Measurements from ENCODE around the gene FOXL2NB.

The FOXL2NB gene

DNA sequence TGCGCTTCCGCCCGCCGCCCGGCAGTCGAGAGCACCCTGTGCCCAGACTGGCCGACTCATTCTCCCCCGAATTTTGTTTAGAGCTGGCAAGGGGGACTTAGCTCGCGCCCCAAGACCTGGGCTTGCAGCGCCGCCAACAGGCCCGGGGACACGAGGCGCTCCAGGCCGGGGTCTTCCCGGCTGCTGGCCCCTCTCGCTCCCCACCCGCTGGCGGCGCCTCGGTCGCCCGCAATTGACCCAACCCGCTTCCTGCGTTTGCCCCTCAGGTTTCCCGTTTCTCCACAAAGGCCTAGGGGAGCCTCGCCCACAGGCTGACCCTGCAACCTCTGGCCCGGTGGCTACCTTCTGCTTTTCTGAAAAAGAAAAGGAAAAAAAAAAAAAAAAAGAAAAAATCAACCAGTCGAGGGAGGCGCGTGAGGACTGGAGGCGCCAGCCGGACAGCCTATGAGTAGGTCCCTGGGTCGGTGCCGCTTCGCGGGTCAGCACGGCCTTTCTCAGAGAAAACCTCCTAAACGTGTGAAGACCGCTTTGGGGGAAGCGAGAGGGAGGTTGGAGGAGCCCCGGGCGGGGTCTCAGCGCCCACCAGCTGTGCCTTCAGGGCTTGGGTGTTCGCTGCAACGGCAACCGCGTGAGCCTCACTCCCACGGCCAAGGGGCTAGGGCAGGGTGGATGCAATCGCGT lies 7.3 kb upstream of the FOXL2NB start:
- no peak overlapping the region for H2AFZ ChIP-seq (ENCODE audit: low read depth)
- H3K4me2 ChIP-seq = no peak overlapping the region
- no peak for TF ChIP-seq CTCF (conservative IDR thresholded peaks at IDR 0.05; ENCODE audit: low read depth, low read length)
- no peaks in the 10 kb centered on the region for H3K79me2 ChIP-seq (ENCODE audit: insufficient read depth, low read depth)
- H4K20me1 ChIP-seq (ENCODE audit: insufficient read depth) = no peaks in the 10 kb centered on the region
- no peak overlapping the region for H3K4me3 ChIP-seq (IDR thresholded peaks at IDR 0.05; ENCODE audit: insufficient read depth, low read depth, low read length)
- H3K27ac ChIP-seq = no peak overlapping the region
- no peaks in the 10 kb centered on the region for H3K27me3 ChIP-seq (ENCODE audit: insufficient read depth, low read depth)
- no peak overlapping the region for H3K9ac ChIP-seq
- H3K4me1 ChIP-seq (ENCODE audit: low read depth, poor library complexity, severe bottlenecking) = peaks cover 7% of the 10 kb centered on the region
- no peaks in the 10 kb centered on the region for H3K36me3 ChIP-seq (ENCODE audit: insufficient read depth)

- H3K27me3 ChIP-seq (ENCODE audit: insufficient read depth, low read depth) = no peaks in the 10 kb centered on the region
- H3K4me3 ChIP-seq (IDR thresholded peaks at IDR 0.05; ENCODE audit: insufficient read depth, low read depth, low read length) = no peak overlapping the region
- H4K20me1 ChIP-seq (ENCODE audit: insufficient read depth) = no peaks in the 10 kb centered on the region
- peaks cover 2% of the 10 kb centered on the region for H3K4me1 ChIP-seq (ENCODE audit: low read depth, poor library complexity, severe bottlenecking)
- no peaks in the 10 kb centered on the region for H3K36me3 ChIP-seq (ENCODE audit: insufficient read depth)
- no peak overlapping the region for H3K9ac ChIP-seq
- H2AFZ ChIP-seq (ENCODE audit: low read depth) = no peak overlapping the region
- TF ChIP-seq CTCF (conservative IDR thresholded peaks at IDR 0.05; ENCODE audit: low read depth, low read length) = no peak
- H3K79me2 ChIP-seq (ENCODE audit: insufficient read depth, low read depth) = no peaks in the 10 kb centered on the region
- H3K4me2 ChIP-seq = no peak overlapping the region
- H3K27ac ChIP-seq = no peak overlapping the region
These were observed 6.6 kb upstream of the FOXL2NB start for GRCh38 chr3:138940446-138940845.

DNA sequence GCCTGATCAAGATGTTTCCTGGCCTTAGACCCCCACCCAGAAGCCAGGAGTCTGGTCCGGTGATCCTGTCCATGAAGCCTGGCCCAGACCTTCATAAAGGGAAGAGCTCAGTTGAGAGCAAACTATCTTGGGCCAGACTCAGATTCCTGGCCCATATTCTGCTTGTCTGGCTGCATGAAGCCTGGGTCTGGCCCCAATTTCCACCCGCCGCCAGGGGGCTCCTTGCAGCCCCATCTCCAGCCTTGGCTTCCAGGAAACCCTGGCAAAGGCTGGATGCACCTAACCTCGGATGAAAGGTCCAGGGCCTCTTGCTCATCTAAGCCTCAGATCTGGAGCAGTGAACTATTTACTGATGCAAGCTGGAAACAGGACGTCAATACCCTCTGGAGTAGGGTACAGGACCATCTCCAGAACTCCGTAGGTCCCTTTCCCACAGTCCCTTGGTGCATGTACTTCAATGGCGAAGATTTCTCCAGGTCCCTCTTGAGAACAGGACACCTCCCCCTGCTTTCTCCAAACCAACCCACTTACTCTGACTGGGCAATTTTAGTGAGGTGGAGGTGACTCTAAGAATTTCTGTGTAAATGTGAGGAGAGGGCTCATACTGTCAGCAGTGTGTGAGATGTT lies 5.6 kb upstream of the FOXL2NB start:
- Histone ChIP-seq H3K27me3 (ENCODE audit: insufficient read depth, low read depth) (no peaks in the 10 kb centered on the region), H3K9ac (no peak overlapping the region), H4K20me1 (ENCODE audit: insufficient read depth) (no peaks in the 10 kb centered on the region), H2AFZ (ENCODE audit: low read depth) (no peak overlapping the region), H3K4me1 (ENCODE audit: low read depth, poor library complexity, severe bottlenecking) (no peaks in the 10 kb centered on the region), H3K79me2 (ENCODE audit: insufficient read depth, low read depth) (no peaks in the 10 kb centered on the region), H3K27ac (no peak overlapping the region), H3K36me3 (ENCODE audit: insufficient read depth) (no peaks in the 10 kb centered on the region), H3K4me2 (no peak overlapping the region), H3K4me3 (IDR thresholded peaks at IDR 0.05; ENCODE audit: insufficient read depth, low read depth, low read length) (no peak overlapping the region)
- TF ChIP-seq CTCF (conservative IDR thresholded peaks at IDR 0.05; ENCODE audit: low read depth, low read length) = peak; percentile 61

DNA sequence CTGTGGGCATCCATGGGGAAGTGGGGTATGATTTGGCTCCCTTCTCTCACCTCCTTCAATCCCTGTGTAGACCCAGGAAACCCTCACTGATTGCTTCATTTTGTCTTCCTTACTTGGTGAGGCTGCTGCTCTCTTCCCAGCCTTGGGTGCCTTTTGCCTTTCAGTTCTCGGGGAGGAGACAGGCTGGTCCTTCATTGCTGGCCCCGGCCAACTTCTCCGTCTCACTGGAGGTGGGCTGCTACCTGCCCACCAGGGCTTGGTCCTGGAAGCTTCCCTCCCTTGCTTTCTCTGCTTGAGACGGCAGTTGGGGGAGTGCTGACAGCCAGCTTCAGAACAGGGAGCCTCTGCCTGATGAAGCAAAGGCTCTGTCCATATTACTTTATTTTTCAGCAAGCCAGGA lies 4.7 kb upstream of the FOXL2NB start:
- Histone ChIP-seq H3K9ac (no peak overlapping the region), H3K79me2 (ENCODE audit: insufficient read depth, low read depth) (no peaks in the 10 kb centered on the region), H3K4me2 (no peak overlapping the region), H3K36me3 (ENCODE audit: insufficient read depth) (no peaks in the 10 kb centered on the region), H3K4me3 (IDR thresholded peaks at IDR 0.05; ENCODE audit: insufficient read depth, low read depth, low read length) (no peak overlapping the region), H3K4me1 (ENCODE audit: low read depth, poor library complexity, severe bottlenecking) (no peaks in the 10 kb centered on the region), H3K27ac (no peak overlapping the region), H3K27me3 (ENCODE audit: insufficient read depth, low read depth) (no peaks in the 10 kb centered on the region), H4K20me1 (ENCODE audit: insufficient read depth) (no peaks in the 10 kb centered on the region), H2AFZ (ENCODE audit: low read depth) (no peak overlapping the region)
- no peak for TF ChIP-seq CTCF (conservative IDR thresholded peaks at IDR 0.05; ENCODE audit: low read depth, low read length)

Measured in KMS-11 (cell line).